GM12875 (cell line): ENCODE data around the gene CXCL6.

Experiments used
- H3K4me3 ChIP-seq: one replicate; pipeline ENCODE4 v1.5.1; 2011; ENCODE audit warnings: low read depth, low read length, control low read depth
- TF ChIP-seq, protein P1 (sequence below): IDR thresholded peaks from 2 replicates; pipeline ENCODE4 v1.5.1; 2011; ENCODE audit warnings: low read depth, mild to moderate bottlenecking, control low read depth, inconsistent platforms, low read length, moderate library complexity, borderline replicate concordance; ENCODE audit not compliant: insufficient read depth

The CXCL6 gene

DNA sequence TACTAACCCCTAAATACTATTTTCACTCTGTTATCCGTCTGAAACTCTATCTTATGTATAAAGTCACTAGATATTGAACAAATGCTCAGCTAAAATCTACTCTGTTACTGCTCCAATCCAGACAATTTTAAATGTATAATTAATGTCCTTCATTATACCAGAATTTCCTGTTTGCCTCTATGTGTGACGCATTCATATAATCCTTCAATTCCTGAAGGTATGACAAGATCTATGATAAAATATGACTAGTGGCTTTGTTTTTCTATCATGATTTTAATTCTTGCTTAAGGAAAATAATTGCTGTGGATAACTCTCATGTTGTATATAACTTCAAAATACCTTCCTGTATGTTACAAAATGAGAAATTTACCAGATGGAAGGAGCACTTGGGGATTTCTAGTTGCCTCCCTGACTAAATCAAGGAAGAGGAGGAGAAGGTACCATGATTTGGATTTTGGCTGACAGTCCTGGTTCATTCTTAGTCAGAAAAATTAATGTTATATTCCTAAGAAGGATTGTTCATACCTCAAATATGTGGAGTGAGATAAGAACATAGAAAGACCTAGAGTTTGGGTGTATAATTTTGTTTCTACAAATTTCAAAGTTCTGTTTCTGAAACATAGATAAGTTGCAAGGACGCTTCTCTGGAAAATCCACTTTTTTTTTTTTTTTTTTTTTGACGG lies 4.9 kb downstream of the CXCL6 start:
- TF ChIP-seq, protein P1, sequence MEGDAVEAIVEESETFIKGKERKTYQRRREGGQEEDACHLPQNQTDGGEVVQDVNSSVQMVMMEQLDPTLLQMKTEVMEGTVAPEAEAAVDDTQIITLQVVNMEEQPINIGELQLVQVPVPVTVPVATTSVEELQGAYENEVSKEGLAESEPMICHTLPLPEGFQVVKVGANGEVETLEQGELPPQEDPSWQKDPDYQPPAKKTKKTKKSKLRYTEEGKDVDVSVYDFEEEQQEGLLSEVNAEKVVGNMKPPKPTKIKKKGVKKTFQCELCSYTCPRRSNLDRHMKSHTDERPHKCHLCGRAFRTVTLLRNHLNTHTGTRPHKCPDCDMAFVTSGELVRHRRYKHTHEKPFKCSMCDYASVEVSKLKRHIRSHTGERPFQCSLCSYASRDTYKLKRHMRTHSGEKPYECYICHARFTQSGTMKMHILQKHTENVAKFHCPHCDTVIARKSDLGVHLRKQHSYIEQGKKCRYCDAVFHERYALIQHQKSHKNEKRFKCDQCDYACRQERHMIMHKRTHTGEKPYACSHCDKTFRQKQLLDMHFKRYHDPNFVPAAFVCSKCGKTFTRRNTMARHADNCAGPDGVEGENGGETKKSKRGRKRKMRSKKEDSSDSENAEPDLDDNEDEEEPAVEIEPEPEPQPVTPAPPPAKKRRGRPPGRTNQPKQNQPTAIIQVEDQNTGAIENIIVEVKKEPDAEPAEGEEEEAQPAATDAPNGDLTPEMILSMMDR, result no peak
- no peak overlapping the region for H3K4me3 ChIP-seq

DNA sequence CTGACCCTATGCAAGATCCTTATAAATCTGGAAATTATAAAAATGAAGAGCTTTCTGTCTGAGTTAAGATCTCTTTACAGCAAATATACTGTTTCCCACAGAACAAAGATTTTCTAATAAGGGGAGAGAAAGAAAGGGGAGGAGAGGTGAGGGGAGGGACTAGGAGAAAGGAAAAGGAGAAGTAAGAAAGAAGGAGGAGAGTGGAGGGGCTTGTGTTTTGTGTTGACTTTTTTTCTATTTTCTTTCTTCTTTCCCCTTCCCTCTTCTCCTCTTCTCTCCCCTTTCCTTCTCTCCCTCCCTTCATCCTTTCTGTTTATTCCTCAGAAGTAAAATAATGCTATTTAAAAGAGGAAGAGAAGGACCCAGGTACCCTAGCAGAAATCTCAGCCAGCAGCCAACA lies 6.2 kb downstream of the CXCL6 start:
- H3K4me3 ChIP-seq, result no peak overlapping the region
- TF ChIP-seq, protein P1, result no peak

DNA sequence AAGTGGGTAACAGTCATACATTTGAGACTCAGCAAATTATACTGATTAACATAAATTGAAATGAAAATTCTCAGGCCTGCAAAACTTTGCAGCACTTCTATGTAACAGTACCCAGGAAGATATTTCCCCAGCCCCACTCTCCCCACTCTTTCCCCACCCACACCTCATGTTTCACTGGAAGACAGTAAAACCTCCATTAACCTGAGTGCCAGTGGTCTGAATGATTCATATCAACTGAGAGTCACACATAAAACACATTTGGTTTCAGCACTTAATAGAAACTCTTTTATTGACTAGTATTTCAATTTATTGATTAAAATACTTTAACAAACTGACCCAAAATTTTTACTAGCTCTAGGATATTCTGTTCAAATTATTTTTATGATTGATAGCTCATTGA lies 6.9 kb downstream of the CXCL6 start:
- H3K4me3 ChIP-seq, result no peak overlapping the region
- TF ChIP-seq, protein P1, result no peak

DNA sequence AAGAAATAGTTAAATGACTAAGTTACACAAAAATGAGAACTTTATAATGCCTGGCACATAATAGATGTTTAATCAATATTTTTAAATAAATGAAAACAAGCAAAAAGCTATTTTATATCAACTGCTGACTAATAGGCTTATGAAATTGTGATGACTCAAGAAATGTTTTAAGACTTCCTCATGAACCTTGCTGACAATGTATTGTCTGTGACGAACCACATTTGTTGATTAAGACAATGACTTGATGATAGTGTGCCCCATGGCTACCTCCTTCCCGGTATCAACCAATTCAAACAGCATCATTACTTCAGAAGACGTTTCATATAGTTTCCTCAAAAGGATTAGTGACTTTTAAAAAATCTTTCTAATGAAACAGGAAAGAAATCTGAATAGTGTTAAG lies 7.9 kb downstream of the CXCL6 start:
- no peak overlapping the region for H3K4me3 ChIP-seq
- TF ChIP-seq, protein P1, result no peak

DNA sequence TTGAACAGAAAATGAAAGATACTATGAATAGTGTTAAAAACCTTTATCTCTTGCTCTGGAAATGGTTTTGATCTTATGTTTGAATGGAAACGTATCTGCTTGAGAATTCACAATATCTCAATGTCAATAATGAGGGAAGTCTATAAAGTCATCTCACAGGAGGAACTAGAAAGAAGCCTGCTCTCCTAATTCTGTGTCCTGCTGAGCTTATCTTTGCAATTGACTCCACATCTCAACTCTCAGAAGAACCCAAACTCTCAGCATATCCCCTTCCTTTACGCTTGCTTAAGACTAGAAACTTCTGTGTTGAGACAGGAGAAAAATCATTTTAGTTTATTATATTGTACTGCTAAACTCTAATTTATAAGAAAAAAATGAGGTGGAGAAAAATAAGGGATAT lies 8.3 kb downstream of the CXCL6 start:
- no peak overlapping the region for H3K4me3 ChIP-seq
- TF ChIP-seq, protein P1, result no peak

DNA sequence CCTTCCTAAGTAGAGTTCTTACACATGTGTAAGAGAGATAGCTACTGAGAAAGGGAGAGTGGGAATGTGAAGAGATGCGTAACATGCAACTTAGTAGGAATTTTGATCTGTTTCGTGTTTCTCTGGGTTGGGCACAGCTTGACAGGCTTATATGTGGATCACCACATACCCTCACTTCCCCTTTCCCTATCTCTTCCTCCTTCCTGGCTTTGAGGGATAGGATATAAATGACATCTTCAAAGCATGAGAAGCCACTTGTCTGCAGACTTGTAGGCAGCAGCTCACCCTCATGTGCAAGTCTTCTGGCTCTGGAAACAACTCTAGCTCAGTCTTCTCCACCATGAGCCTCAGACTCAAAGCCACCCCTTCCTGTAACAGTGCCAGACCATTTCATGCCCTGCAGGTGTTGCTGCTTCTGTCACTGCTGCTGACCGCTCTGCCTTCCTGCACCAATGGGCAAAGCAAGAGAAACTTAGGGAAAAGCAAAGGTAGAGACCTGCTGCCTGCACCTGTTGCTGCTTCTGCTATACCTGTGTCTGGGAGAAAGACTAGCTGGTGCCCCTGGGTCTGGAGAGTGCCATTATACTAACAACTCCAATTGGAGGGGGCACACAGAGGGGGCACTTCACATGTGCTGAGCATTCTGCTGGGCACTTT lies 11.2 kb downstream of the CXCL6 start:
- no peak overlapping the region for H3K4me3 ChIP-seq
- TF ChIP-seq, protein P1, result no peak

DNA sequence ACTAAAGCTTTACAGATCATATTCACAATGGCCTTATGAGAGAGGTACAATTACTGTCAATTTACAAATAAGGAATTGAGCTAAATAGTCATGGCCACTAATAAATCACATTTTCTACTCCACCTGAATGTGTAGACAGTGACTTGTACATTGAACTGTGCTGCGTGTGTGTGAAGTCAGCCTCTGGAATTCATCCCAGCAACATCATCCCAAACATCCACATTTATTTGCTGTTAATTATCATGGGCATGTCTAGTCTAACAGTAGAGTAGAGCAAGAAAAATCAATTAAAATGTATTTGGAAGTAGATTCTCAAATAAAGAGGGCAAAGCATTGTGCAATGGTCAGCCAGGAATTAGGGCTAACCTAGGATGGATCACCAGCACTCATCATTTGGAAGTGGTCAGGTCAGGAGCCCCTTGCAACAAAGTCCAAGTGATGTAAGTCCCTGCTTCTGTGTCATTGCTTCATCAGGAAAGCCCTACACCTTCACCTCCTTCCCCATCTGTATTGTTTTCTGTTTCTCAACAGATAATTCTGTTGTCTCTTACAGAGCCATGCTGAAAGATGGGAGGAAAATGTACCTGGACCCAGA lies 11.8 kb downstream of the CXCL6 start:
- H3K4me3 ChIP-seq, result no peak overlapping the region
- TF ChIP-seq, protein P1, result no peak
